Smooth muscle cell of the brain vasculature (primary cell): ENCODE data around the gene TBX4.
"Not testable (repeated sequence)": the region's sequence is repeated elsewhere in the genome, so short reads cannot be mapped to it uniquely, and the experiment has no call there.

Source experiments
- DNase-seq: peaks from one replicate; pipeline ENCODE4 v3.0.0-alpha.2; 2012; ENCODE audit warnings: low read depth, low spot score

Gene TBX4

DNA sequence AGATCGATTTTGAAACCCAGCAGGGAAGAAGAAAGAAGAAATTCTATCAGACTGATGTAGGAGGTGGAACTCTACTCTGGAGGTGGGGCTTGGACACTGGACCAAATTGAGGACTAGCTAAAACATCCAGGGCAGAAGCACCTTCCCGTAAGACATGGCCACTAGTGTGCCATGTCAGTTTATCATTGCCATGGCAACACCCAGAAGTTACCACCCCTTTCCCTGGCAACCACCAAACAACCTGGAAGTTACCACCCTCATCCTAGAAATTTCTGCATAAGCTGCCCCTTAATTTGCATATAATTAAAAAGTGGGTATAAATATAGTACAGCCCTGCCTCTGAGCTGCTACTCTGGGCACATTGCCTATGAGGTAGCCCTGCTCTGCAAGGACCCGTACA lies 72.1 kb downstream of the TBX4 start:
- DNase-seq, result no peak

DNA sequence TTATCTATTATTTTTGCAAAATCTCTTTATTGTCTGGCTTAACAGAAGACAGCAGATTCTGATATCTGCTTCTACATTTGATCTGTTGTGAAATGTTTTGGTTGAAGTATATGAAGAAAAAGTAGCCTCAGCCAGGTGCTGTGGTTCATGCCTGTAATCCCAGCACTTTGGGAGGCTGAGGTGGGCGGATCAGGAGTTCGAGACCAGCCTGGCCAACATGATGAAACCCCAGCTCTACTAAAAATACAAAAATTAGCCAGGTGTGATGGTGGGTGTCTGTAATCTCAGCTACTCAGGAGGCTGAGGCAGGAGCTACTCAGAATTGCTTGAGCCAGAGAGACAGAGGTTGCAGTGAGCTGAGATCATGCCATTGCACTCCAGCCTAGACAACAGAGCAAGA lies 75.2 kb downstream of the TBX4 start:
- not testable (repeated sequence) for DNase-seq

DNA sequence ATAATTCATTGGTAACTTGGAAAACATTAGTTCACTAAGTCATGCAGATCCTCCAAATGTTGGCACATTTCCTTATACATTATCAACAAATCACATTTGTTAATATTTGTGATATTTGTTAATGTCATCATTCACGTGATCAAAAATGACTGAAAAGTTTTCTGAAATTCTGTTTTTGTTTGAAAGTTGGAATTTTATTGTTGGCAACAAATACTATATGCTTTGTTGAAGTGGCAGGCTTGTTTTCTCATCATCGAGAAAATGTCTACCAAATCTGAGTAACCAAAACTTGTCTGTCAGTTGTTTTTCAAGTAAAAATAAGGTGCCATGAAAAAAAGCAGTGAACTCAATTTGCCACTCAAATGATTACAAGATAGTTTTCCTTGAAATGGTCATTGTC lies 75.9 kb downstream of the TBX4 start:
- DNase-seq, result no peak

DNA sequence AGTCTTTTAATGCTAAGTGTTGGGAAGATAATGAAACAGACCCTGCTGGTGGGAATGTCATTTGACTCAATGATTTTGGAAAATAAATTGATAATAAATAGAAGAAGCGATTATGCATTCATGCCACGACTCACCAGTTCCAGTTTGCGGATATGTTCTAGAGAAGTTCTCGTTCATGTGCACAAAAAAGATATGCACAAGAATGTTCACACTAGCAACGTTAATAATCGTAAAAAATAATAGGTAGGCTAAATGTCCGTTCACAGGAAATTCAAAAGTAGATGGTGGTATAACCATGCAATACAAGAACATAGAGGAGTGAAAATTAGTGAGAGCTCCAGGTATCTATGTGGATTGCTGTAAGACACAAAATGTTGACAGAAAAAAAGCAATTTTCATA lies 79.0 kb downstream of the TBX4 start:
- no peak for DNase-seq

DNA sequence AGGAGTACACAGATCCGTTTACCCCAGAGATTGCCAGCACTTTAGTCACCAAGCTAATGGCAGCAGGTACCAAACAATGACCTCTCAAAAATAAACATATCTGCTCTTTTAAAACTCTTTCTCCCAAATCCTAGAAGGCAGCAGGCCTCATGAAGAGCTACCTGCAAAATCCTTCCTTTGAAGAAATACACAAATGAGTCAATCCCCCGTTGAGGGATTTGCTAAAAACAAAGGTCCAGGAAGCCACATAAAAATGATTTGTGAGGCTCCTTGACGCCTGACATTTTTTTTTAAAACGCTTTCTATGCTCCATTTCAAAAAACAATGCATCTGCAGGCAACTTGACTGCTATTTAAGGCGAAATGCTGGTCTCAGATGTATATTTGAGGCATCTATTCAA lies 80.6 kb downstream of the TBX4 start:
- DNase-seq, result no peak

DNA sequence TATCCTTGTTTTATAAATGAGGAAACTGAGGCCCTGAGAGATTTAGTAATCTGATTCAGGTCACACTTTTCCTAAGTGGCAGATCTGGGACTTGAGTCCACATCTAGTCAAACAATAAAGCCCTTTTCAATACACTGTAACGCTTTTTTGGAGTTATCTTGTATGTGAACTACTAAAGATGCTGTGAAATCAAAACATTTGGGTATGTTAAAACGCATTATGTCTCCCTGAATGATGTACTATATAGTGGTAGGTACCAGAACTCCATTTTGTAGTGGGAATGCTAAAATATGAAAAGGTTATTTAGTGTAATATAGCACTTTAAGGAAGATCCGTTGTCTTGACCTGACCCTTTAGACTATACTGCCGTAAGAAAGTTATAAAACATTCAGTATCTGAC lies 81.6 kb downstream of the TBX4 start:
- no peak for DNase-seq

DNA sequence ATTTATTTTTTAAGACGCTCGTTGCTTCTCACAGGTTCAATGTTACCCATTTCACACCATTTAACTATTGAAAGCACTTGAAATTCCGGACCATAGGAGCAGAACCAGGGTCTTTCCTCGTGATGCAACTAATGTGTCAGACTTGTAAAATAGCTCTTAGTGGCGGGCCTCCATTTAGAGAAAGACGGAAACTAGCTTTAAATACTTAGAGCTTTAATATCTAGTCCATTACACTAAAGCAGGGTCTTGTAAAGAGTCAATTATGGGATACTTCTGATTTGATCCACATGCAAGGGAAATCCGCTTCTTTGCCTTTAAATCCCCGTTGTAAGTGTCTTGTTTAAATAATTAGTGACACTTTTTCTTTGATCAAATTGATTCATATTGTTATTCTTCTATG lies 82.2 kb downstream of the TBX4 start:
- DNase-seq, result no peak
